NCI-H748 (cell line): ENCODE data around the gene ZNF701.
"Not testable (repeated sequence)": the region's sequence is repeated elsewhere in the genome, so short reads cannot be mapped to it uniquely, and the experiment has no call there.

ENCODE experiments used
- DNase-seq: peaks from one replicate; lab custom pipeline; 2025; ENCODE audit not compliant: unreplicated experiment; lab: John Stamatoyannopoulos, UW

The ZNF701 gene

GRCh38 chr19:52566121-52566520, 4.0 kb upstream of the ZNF701 start:
- DNase-seq, result no peak

GRCh38 chr19:52566588-52566987, 3.5 kb upstream of the ZNF701 start:
- no peak for DNase-seq

- no peak for DNase-seq
These were observed 2.2 kb upstream of the ZNF701 start for GRCh38 chr19:52567921-52568320.

GRCh38 chr19:52569638-52569999, 468 bp upstream of the ZNF701 start:
- DNase-seq, result peak; percentile 83

GRCh38 chr19:52584736-52585440, 14.8 kb downstream of the ZNF701 start:
- DNase-seq, result no peak

- no peak for DNase-seq
These were observed 15.5 kb downstream of the ZNF701 start for GRCh38 chr19:52585604-52586003.

GRCh38 chr19:52590728-52591127, 20.6 kb downstream of the ZNF701 start:
- no peak for DNase-seq

GRCh38 chr19:52592301-52592700, 22.2 kb downstream of the ZNF701 start:
- DNase-seq, result no peak

- DNase-seq, result not testable (repeated sequence)
These were observed 23.4 kb downstream of the ZNF701 start for GRCh38 chr19:52593441-52593840.

- DNase-seq, result no peak
These were observed 29.2 kb downstream of the ZNF701 start for GRCh38 chr19:52599241-52599640.

- no peak for DNase-seq
These were observed 30.5 kb downstream of the ZNF701 start for GRCh38 chr19:52600639-52601024.

- DNase-seq, result peak; percentile 91
These were observed 31.2 kb downstream of the ZNF701 start for GRCh38 chr19:52601025-52601973.

- DNase-seq, result peak; percentile 44
These were observed 31.9 kb downstream of the ZNF701 start for GRCh38 chr19:52601974-52602366.

- no peak for DNase-seq
These were observed 32.9 kb downstream of the ZNF701 start for GRCh38 chr19:52602941-52603340.

GRCh38 chr19:52603558-52604207, 33.6 kb downstream of the ZNF701 start:
- no peak for DNase-seq

- no peak for DNase-seq
These were observed 43.3 kb downstream of the ZNF701 start for GRCh38 chr19:52613299-52613906.

- no peak for DNase-seq
These were observed 51.3 kb downstream of the ZNF701 start for GRCh38 chr19:52621376-52621775.

GRCh38 chr19:52622261-52622660, 52.2 kb downstream of the ZNF701 start:
- no peak for DNase-seq

- no peak for DNase-seq
These were observed 56.8 kb downstream of the ZNF701 start for GRCh38 chr19:52626915-52627314.

- DNase-seq, result not testable (repeated sequence)
These were observed 57.4 kb downstream of the ZNF701 start for GRCh38 chr19:52627441-52627840.
